Sigmoid colon (tissue), 7 donors: ENCODE data around the gene CDH23. TPM values are rescaled to one million over a fixed set of nuclear protein-coding genes. Genes with fewer than 3 reads are reported as not detected.
A peak's percentile ranks its signal among the peaks of the same experiment; 100 is the strongest.

Experiments used
- DNase-seq: peaks from one replicate; pipeline ENCODE4 v3.0.0-alpha.2; 2019
- H3K27ac ChIP-seq, 4 donors: fragments of 200-600 bp; sonication (generic); one replicate each; pipeline ENCODE4 v1.5.1; 2016 to 2019; ENCODE audit warnings: mild to moderate bottlenecking in 1 of 4
- H3K27me3 ChIP-seq, 3 donors: fragments of 200-600 bp; sonication (generic); one replicate each; pipeline ENCODE4 v1.5.1; 2019; ENCODE audit warnings: mild to moderate bottlenecking in 1 of 3
- H3K36me3 ChIP-seq, 4 donors: fragments of 200-600 bp; sonication (generic); one replicate each; pipeline ENCODE4 v1.5.1; 2016 to 2019
- H3K4me1 ChIP-seq, 4 donors: fragments of 200-600 bp; sonication (generic); one replicate each; pipeline ENCODE4 v1.5.1; 2017 to 2019
- H3K4me3 ChIP-seq, 4 donors: fragments of 200-600 bp; sonication (generic); one replicate each; pipeline ENCODE4 v1.5.1; 2017 to 2019; ENCODE audit warnings: mild to moderate bottlenecking in 2 of 4, moderate library complexity in 1 of 4
- H3K9me3 ChIP-seq, 4 donors: fragments of 200-600 bp in 3 of 4; sonication (generic) in 3 of 4; one replicate each; pipeline versions ENCODE4 v1.5.1 to v1.6.1; 2013 to 2019
- CTCF ChIP-seq, 4 experiments: fragments of 450-650 bp in 3 of 4; fragments of 200-600 bp in 1 of 4; IDR thresholded peaks; one replicate each; pipeline ENCODE4 v1.5.1; 2016 to 2019; ENCODE audit warnings: antibody characterized with exemption in 4 of 4, mild to moderate bottlenecking in 3 of 4, moderate library complexity in 2 of 4
- EP300 ChIP-seq, 4 donors: sonication (generic); formaldehyde crosslinking; IDR thresholded peaks; one replicate each; pipeline ENCODE4 v1.6.1; 2017; ENCODE audit warnings: antibody characterized with exemption in 4 of 4
- POLR2A ChIP-seq, 2 donors: fragments of 450-650 bp; IDR thresholded peaks; one replicate each; pipeline ENCODE4 v1.6.1; 2016; ENCODE audit warnings: antibody characterized with exemption in 2 of 2, mild to moderate bottlenecking in 2 of 2, moderate library complexity in 2 of 2
- POLR2AphosphoS5 ChIP-seq, 4 donors: sonication (generic); formaldehyde crosslinking; IDR thresholded peaks; one replicate each; pipeline ENCODE4 v1.6.1; 2017; ENCODE audit warnings: antibody characterized with exemption in 4 of 4
- WGBS, 2 donors: extraction: QIAGEN DNeasy Blood & Tissue Kit; methylation state at CpG; one replicate each; pipeline ENCODE4 v1.1.7; 2013; 5-methylcytosine and 5-hydroxymethylcytosine counted together
- intact Hi-C: fragments of 100-400 bp; cut with DNase I; formaldehyde crosslinking; loops from one replicate; pipeline ENCODE4 v1.15.1; 2023
- polyA plus RNA-seq, 3 donors: library from polyadenylated mRNA; stranded (reverse); fragments of 200-250 nt; gene quantifications; one replicate each; pipeline ENCODE4 v1.2.3, GENCODE V29; 2013
- total RNA-seq, 4 donors: library from RNA; depleted of rRNA; stranded (reverse); fragments of >200 nt; gene quantifications; one replicate each; pipeline ENCODE4 v1.1.0, GENCODE V29; 2016
- donor health status: healthy with polysubstance abuse.
- donor health status: Bipolar disorder and iron deficiency.
- donor health status: healthy.

CDH23 gene
- total and polyA plus RNA-seq, 7 donors = 1.5 to 7.2 (median 3.0) TPM

GRCh38 chr10:71694039-71694501 is 297.4 kb downstream of the CDH23 start:
- no peaks in the 10 kb centered on the region for H3K27me3 ChIP-seq
- no peaks in the 10 kb centered on the region for H3K4me1 ChIP-seq
- H3K9me3 ChIP-seq = peaks cover 0 to 4% (median 1%) of the 10 kb centered on the region in 4 donors
- peak overlapping the region; percentile 22 to 38 (median 27) for H3K27ac ChIP-seq
- no peak overlapping the region for H3K4me3 ChIP-seq
- no peak for TF ChIP-seq EP300 (IDR thresholded peaks at IDR 0.05)
- no peak for TF ChIP-seq POLR2A (IDR thresholded peaks at IDR 0.05)
- TF ChIP-seq CTCF (IDR thresholded peaks at IDR 0.05) = no peak
- no peak for TF ChIP-seq POLR2AphosphoS5 (IDR thresholded peaks at IDR 0.05)
- intact Hi-C loops = no loop called here
- 68 to 84% methylated on average over 18 of the region's 18 CpGs for WGBS, 2 donors
- no peak for DNase-seq
- no peaks in the 10 kb centered on the region for H3K36me3 ChIP-seq

GRCh38 chr10:71694567-71694968 is 297.8 kb downstream of the CDH23 start:
- DNase-seq = no peak

GRCh38 chr10:71695502-71696476 is 299.1 kb downstream of the CDH23 start:
- no peak for DNase-seq
- H3K4me1 ChIP-seq = no peaks in the 10 kb centered on the region
- H3K9me3 ChIP-seq = peaks cover 0 to 4% (median 1%) of the 10 kb centered on the region in 4 donors
- no peaks in the 10 kb centered on the region for H3K27me3 ChIP-seq
- 82 to 88% methylated on average over 14 of the region's 14 CpGs for WGBS, 2 donors
- intact Hi-C loops = no loop called here
- TF ChIP-seq EP300 (IDR thresholded peaks at IDR 0.05) (no peak), CTCF (IDR thresholded peaks at IDR 0.05) (no peak), POLR2A (IDR thresholded peaks at IDR 0.05) (no peak), POLR2AphosphoS5 (IDR thresholded peaks at IDR 0.05) (no peak)
- H3K27ac ChIP-seq = no peak overlapping the region
- H3K4me3 ChIP-seq = no peak overlapping the region
- no peaks in the 10 kb centered on the region for H3K36me3 ChIP-seq

More at GRCh38 chr10:71694567-71694968, 297.8 kb downstream of the CDH23 start:
- peaks cover 0 to 4% (median 1%) of the 10 kb centered on the region in 4 donors for H3K9me3 ChIP-seq
- intact Hi-C loops = no loop called here
- 41 to 58% methylated on average over 10 of the region's 10 CpGs for WGBS, 2 donors
- no peak overlapping the region for H3K4me3 ChIP-seq
- H3K4me1 ChIP-seq = no peaks in the 10 kb centered on the region
- no peak for TF ChIP-seq POLR2AphosphoS5 (IDR thresholded peaks at IDR 0.05)
- no peak for TF ChIP-seq EP300 (IDR thresholded peaks at IDR 0.05)
- TF ChIP-seq POLR2A (IDR thresholded peaks at IDR 0.05) = no peak
- TF ChIP-seq CTCF (IDR thresholded peaks at IDR 0.05) = no peak
- no peaks in the 10 kb centered on the region for H3K27me3 ChIP-seq
- H3K27ac ChIP-seq = peak overlapping the region; percentile 22 to 38 (median 27)
- no peaks in the 10 kb centered on the region for H3K36me3 ChIP-seq

- intact Hi-C loops = no loop called here
- no peaks in the 10 kb centered on the region for H3K27me3 ChIP-seq
- H3K27ac ChIP-seq = no peak overlapping the region
- 23 to 45% methylated on average over 10 of the region's 10 CpGs for WGBS, 2 donors
- H3K9me3 ChIP-seq = peaks cover 0 to under 1% (median 0%) of the 10 kb centered on the region in 4 donors
- TF ChIP-seq POLR2A (IDR thresholded peaks at IDR 0.05) (no peak), CTCF (IDR thresholded peaks at IDR 0.05) (peak; percentile 43 to 80 (median 71))
- no peak for DNase-seq
- no peaks in the 10 kb centered on the region for H3K36me3 ChIP-seq
- no peak overlapping the region for H3K4me3 ChIP-seq
- H3K4me1 ChIP-seq = no peaks in the 10 kb centered on the region
Observed at GRCh38 chr10:71696628-71697326, 300.1 kb downstream of the CDH23 start.
